CD4-positive, alpha-beta T cell treated with Interleukin-6 at 100 ng/mL for 8 hours (primary cell): Measurements from ENCODE around the gene HSPA4L.

Experiments
- DNase-seq: peaks from one replicate; pipeline ENCODE4 v3.0.0-alpha.2; 2020; ENCODE audit warnings: mixed read lengths, low spot score

HSPA4L gene

GRCh38 chr4:127783955-127784770 is 2.0 kb downstream of the HSPA4L start:
- no peak for DNase-seq

- no peak for DNase-seq
These were observed 6.4 kb downstream of the HSPA4L start for GRCh38 chr4:127788517-127788916.

GRCh38 chr4:127791391-127791790 is 9.3 kb downstream of the HSPA4L start:
- DNase-seq = no peak

- no peak for DNase-seq
These were observed 11.4 kb downstream of the HSPA4L start for GRCh38 chr4:127793528-127793927.

- DNase-seq = no peak
These were observed 17.6 kb downstream of the HSPA4L start for GRCh38 chr4:127799711-127800110.

GRCh38 chr4:127809173-127809800 is 27.2 kb downstream of the HSPA4L start:
- no peak for DNase-seq

- no peak for DNase-seq
These were observed 28.4 kb downstream of the HSPA4L start for GRCh38 chr4:127810551-127810950.

GRCh38 chr4:127822430-127822829 is 40.3 kb downstream of the HSPA4L start:
- DNase-seq = no peak

- no peak for DNase-seq
These were observed 46.0 kb downstream of the HSPA4L start for GRCh38 chr4:127828121-127828520.

- no peak for DNase-seq
These were observed 46.9 kb downstream of the HSPA4L start for GRCh38 chr4:127829014-127829413.

GRCh38 chr4:127832585-127832984 is 50.5 kb downstream of the HSPA4L start:
- no peak for DNase-seq

GRCh38 chr4:127843704-127844600 is 61.8 kb downstream of the HSPA4L start:
- no peak for DNase-seq

- DNase-seq = no peak
These were observed 62.5 kb downstream of the HSPA4L start for GRCh38 chr4:127844601-127845116.

GRCh38 chr4:127846061-127846460 is 63.9 kb downstream of the HSPA4L start:
- DNase-seq = no peak

- no peak for DNase-seq
These were observed 64.6 kb downstream of the HSPA4L start for GRCh38 chr4:127846765-127847164.

- DNase-seq = no peak
These were observed 67.5 kb downstream of the HSPA4L start for GRCh38 chr4:127849505-127850234.

GRCh38 chr4:127852661-127853060 is 70.5 kb downstream of the HSPA4L start:
- no peak for DNase-seq

- no peak for DNase-seq
These were observed 74.2 kb downstream of the HSPA4L start for GRCh38 chr4:127856196-127856812.

- no peak for DNase-seq
These were observed 74.8 kb downstream of the HSPA4L start for GRCh38 chr4:127856813-127857447.

- DNase-seq = no peak
These were observed 75.5 kb downstream of the HSPA4L start for GRCh38 chr4:127857641-127858040.

GRCh38 chr4:127868196-127868595 is 86.1 kb downstream of the HSPA4L start:
- DNase-seq = no peak
